Neuron (in vitro differentiated cells): ENCODE results near the gene INTS15.
A peak's percentile ranks its signal among the peaks of the same experiment; 100 is the strongest.

Source experiments
- H2AFZ ChIP-seq: one replicate; pipeline ENCODE4 v1.6.1; 2013; ENCODE audit warnings: low read depth, mild to moderate bottlenecking, inconsistent platforms, low read length, moderate library complexity
- H3K27me3 ChIP-seq: one replicate; pipeline ENCODE4 v1.6.1; 2013; ENCODE audit warnings: low read length; ENCODE audit not compliant: insufficient read depth
- H3K36me3 ChIP-seq: one replicate; pipeline ENCODE4 v1.6.1; 2013; ENCODE audit warnings: low read length; ENCODE audit not compliant: insufficient read depth
- H3K4me1 ChIP-seq: one replicate; pipeline ENCODE4 v1.6.1; 2013; ENCODE audit warnings: low read length; ENCODE audit not compliant: insufficient read depth
- H3K4me3 ChIP-seq: 2 replicates; pipeline ENCODE4 v1.5.1; 2013; ENCODE audit warnings: mild to moderate bottlenecking, low read length, moderate library complexity
- H3K9me3 ChIP-seq: one replicate; pipeline ENCODE4 v1.6.1; 2013; ENCODE audit warnings: low read length

The INTS15 gene

DNA sequence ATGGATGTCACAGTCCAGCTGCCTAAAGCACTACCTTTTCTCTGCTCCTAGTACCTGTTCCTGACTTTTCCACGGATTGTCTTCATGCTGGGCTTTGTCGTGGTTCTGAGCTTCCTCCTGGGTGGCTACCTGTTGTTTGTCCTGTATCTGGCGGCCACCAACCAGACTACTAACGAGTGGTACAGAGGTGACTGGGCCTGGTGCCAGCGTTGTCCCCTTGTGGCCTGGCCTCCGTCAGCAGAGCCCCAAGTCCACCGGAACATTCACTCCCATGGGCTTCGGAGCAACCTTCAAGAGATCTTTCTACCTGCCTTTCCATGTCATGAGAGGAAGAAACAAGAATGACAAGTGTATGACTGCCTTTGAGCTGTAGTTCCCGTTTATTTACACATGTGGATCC lies 1.3 kb upstream of the INTS15 start:
- H3K4me3 ChIP-seq, result no peak overlapping the region
- no peaks in the 10 kb centered on the region for H3K9me3 ChIP-seq
- no peak overlapping the region for H2AFZ ChIP-seq
- H3K27me3 ChIP-seq, result no peaks in the 10 kb centered on the region
- peaks cover 23% of the 10 kb centered on the region for H3K36me3 ChIP-seq
- peaks cover 10% of the 10 kb centered on the region for H3K4me1 ChIP-seq

DNA sequence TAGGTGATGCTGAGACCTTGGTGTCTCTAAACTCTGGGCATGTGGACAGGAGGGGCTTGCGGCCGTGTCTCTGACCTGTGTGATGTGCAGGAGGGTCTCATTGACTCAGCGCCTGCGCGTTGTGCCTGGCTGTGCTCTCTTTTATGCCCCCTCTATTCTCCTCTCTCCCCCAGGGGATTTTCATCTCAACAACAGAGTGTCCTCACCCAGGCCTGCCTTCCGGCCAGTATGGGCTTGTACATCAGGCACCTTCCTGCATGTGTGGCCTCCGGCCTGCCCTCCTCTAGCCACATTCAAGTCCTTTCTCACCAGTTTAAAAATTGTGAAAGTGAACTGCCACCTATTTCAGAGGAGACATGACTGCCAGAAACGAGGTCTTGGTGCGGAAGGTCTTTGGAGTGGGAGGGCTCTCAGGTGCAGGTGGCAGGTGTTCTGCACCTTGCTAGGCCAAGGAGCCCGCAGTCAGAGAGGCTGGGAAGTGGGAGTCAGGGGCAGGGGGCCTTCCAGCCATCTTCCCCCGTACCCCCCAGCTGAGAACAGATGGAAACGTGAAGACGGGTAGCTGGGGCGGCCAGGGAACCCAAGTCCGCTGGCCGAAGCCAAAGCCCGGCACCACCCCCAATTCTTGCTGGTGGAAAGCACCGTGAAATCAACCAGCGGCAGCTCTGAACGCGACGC lies 531 bp upstream of the INTS15 start:
- peak overlapping the region; percentile 70 for H2AFZ ChIP-seq
- H3K36me3 ChIP-seq, result peaks cover 30% of the 10 kb centered on the region
- H3K27me3 ChIP-seq, result no peaks in the 10 kb centered on the region
- H3K9me3 ChIP-seq, result no peaks in the 10 kb centered on the region
- H3K4me3 ChIP-seq, result peak overlapping the region; percentile 28
- H3K4me1 ChIP-seq, result peaks cover 10% of the 10 kb centered on the region

DNA sequence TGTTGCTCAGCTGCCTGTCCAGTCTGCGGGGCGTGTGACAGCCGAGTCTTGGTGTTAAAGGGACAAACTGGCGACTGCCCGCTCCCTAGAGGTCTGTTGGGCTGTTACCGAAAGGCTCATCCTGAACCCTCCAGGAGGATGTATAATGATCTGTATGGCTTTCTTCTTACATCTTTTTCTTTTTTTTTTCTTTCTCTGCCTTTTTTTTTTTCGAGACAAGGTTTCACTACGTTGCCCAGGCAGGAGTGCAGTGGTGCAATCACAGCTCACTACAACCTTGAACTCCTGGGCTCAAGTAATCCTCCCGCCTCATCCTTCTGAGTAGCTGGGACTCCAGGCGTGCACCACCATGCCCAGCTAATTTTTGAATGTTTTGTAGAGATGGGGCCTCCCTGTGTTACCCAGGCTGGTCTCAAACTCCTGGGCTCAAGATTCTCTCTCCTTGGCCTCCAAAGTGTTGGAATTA lies 857 bp downstream of the INTS15 start:
- Histone ChIP-seq H3K36me3 (peaks cover 38% of the 10 kb centered on the region), H3K27me3 (no peaks in the 10 kb centered on the region), H3K4me1 (peaks cover 10% of the 10 kb centered on the region), H3K9me3 (no peaks in the 10 kb centered on the region), H2AFZ (peak overlapping the region; percentile 90), H3K4me3 (peak overlapping the region; percentile 68)

DNA sequence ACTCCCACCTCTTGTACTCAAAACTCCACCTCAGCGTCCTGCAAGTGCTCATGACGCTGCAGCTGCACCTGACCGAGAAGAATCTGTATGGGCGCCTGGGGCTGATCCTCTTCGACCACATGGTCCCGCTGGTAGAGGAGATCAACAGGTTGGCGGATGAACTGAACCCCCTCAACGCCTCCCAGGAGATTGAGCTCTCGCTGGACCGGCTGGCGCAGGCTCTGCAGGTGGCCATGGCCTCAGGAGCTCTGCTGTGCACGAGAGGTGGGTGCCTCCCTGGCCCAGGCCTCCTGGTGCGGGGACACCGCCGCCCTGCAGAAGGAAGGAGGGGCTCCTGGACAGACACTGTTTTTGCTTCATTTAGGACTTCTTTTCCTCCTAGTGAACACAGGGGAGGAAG lies 10.3 kb downstream of the INTS15 start:
- peaks cover 72% of the 10 kb centered on the region for H3K36me3 ChIP-seq
- H3K9me3 ChIP-seq, result no peaks in the 10 kb centered on the region
- H3K4me1 ChIP-seq, result no peaks in the 10 kb centered on the region
- H3K4me3 ChIP-seq, result no peak overlapping the region
- no peaks in the 10 kb centered on the region for H3K27me3 ChIP-seq
- no peak overlapping the region for H2AFZ ChIP-seq

DNA sequence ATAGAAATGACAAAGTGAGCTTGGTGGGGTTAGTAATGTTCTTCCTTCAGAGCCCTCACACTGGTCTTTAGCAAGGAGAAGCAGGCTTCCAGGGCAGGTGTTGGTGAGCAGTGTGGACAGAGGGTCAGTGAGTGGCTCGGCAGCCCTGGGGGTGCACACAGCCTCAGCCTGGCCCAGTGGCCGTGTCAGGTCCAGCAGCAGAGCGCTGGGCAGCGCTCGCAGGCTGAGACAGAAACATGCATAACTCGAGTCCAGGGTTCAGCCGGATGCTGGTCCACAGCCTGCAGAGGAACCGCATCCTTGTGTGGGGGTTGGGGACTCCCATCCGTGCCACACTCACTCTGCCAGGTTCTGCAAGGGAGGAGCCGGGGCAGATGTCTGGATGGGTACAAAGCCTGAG lies 14.6 kb downstream of the INTS15 start:
- Histone ChIP-seq H3K36me3 (peaks cover 47% of the 10 kb centered on the region), H2AFZ (no peak overlapping the region), H3K4me1 (no peaks in the 10 kb centered on the region)

DNA sequence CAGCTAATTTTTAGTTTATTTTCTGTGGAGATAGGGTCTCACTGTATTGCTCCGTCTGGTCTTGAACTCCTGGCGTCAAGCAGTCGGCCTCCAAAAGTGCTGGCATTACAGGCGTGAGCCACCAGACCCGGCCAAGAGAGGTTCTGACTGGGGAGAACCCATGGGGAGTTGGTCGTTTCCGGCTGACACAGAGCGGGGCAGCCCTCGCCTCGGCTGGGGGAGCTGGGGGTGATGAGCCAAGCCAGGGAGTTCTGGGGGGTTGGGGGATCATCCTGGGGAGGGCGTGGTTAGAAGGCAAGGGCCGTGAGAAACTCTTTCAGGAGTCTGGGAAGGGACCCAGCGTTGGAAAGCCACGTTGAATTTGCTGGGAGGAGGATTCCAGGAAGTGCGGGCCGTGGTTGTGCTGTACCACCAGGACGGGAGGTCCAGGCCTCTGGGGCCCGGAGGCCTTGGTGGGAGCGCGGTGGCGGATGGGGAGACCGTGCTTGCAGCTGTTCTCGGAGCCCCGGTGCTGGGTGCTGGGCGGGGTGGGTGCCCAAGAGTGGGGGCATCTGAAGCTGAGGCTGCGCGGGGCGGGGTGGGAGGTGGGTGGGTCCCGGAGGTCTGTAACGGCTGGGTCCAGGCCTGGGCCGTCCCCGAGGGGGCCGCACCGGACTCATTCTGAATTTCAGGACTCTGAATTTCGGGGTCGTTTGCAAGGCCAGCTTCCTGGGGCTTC lies 17.2 kb downstream of the INTS15 start:
- Histone ChIP-seq H3K9me3 (no peaks in the 10 kb centered on the region), H2AFZ (no peak overlapping the region), H3K4me3 (no peak overlapping the region), H3K36me3 (peaks cover 30% of the 10 kb centered on the region), H3K4me1 (no peaks in the 10 kb centered on the region), H3K27me3 (no peaks in the 10 kb centered on the region)

More for the DNA sequence above, 14.6 kb downstream of the INTS15 start:
- Histone ChIP-seq H3K4me3 (no peak overlapping the region), H3K9me3 (no peaks in the 10 kb centered on the region), H3K27me3 (no peaks in the 10 kb centered on the region)

DNA sequence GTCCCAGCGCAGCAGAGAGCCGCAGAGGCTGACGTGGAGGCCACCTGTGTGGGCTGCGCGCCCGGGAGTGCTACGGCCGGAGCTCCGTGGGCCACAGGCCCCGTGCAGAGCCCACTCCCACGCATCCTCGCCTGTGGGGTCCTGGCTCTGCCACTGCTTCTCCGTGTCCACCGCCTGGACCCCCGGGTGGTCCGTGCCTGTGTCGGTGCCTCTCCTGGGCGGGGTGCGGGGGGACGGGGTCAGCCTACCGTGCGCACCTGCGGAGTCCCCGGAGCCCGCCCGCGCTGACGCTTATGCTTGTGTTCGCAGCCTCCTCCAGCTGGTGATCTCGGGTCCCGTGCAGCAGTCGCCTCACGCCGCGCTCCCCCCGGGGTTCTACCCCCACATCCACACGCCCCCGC lies 17.8 kb downstream of the INTS15 start:
- Histone ChIP-seq H3K36me3 (peaks cover 24% of the 10 kb centered on the region), H3K4me1 (no peaks in the 10 kb centered on the region), H3K9me3 (no peaks in the 10 kb centered on the region), H2AFZ (no peak overlapping the region), H3K4me3 (no peak overlapping the region), H3K27me3 (no peaks in the 10 kb centered on the region)

DNA sequence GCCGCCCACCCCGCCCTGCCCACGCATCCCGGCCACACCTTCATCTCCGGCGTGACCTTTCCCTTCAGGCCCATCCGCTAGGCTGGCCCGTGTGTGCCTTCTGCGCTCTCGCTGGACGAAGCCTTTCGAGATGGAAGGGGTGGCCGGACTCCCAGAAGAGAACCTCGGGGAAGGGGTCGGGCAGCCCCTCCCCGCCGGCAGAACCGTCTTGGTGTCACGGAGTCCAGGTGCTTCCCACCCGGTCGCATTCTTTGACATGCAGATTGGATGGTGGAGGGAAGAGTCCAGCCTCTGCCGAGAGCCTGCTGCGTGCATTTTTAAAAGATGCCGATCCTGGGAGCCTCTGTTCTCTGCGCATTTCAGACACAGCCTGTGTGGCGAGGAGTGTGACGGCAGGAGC lies 18.3 kb downstream of the INTS15 start:
- no peaks in the 10 kb centered on the region for H3K27me3 ChIP-seq
- no peak overlapping the region for H3K4me3 ChIP-seq
- peaks cover 22% of the 10 kb centered on the region for H3K36me3 ChIP-seq
- no peaks in the 10 kb centered on the region for H3K4me1 ChIP-seq
- no peaks in the 10 kb centered on the region for H3K9me3 ChIP-seq
- no peak overlapping the region for H2AFZ ChIP-seq

DNA sequence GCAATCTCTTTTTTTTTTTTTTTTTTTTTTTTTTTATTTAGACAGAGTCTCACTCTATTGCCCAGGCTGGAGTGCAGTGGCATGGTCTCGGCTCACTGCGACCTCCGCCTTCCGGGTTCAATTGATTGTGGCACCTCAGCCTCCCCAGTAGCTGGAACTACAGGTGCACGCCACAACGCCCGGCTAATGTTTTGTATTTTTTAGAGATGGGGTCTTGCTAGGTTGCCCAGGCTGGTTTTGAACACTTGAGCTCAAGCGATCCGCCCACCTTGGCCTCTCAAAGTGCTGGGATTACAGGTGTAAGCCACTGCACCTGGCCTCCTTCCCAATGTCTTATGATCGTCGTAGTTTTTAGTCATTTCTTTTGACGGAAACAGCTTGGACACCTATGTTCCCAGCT lies 19.0 kb downstream of the INTS15 start:
- H2AFZ ChIP-seq, result no peak overlapping the region
- no peaks in the 10 kb centered on the region for H3K9me3 ChIP-seq
- no peaks in the 10 kb centered on the region for H3K4me1 ChIP-seq
- H3K4me3 ChIP-seq, result no peak overlapping the region
- H3K36me3 ChIP-seq, result peaks cover 20% of the 10 kb centered on the region
- H3K27me3 ChIP-seq, result no peaks in the 10 kb centered on the region

DNA sequence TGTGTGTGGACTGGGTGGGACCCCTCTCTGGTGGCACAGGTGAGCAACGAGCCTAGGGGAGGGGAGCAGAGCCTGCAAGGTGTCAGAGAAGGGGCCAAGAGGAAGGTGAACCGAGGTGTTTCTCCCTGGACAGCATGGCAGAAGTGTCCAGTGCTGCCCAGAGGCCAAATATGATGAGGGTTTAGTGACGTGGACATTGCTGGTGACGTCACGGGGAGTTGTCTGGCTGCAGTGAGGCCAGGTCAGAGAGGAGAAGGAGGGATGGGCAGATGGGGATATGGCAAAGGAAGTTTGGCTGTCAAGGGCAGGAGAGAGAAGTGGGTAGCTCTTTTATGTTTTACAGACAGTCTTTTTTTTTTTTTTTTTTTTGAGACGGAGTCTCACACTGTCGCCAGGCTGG lies 23.0 kb downstream of the INTS15 start:
- H3K27me3 ChIP-seq, result no peaks in the 10 kb centered on the region
- H3K4me3 ChIP-seq, result no peak overlapping the region
- H3K4me1 ChIP-seq, result peaks cover 12% of the 10 kb centered on the region
- peaks cover 7% of the 10 kb centered on the region for H3K36me3 ChIP-seq
- no peaks in the 10 kb centered on the region for H3K9me3 ChIP-seq
- no peak overlapping the region for H2AFZ ChIP-seq

DNA sequence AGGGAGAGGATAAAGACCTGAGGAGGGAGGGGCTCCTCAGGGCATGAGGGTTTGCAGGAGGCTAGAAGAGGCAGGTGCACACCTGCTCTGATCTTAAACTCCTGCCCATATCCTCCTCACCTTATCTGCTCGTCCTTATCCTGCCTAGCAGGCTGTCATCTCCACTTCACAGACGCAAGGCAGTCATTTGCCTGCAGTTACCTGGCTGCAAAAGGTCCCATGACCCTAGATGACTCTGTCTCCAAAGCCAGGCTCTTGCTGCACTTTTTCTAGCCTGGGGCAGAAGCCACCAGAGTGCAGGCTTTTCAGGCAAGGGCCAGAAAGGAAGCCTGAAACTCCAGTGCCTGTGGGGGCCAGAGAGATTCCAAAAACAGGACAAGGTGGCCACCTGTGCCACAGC lies 23.9 kb downstream of the INTS15 start:
- no peak overlapping the region for H2AFZ ChIP-seq
- no peaks in the 10 kb centered on the region for H3K27me3 ChIP-seq
- H3K4me3 ChIP-seq, result no peak overlapping the region
- H3K9me3 ChIP-seq, result no peaks in the 10 kb centered on the region
- H3K36me3 ChIP-seq, result peaks cover 4% of the 10 kb centered on the region
- peaks cover 12% of the 10 kb centered on the region for H3K4me1 ChIP-seq

DNA sequence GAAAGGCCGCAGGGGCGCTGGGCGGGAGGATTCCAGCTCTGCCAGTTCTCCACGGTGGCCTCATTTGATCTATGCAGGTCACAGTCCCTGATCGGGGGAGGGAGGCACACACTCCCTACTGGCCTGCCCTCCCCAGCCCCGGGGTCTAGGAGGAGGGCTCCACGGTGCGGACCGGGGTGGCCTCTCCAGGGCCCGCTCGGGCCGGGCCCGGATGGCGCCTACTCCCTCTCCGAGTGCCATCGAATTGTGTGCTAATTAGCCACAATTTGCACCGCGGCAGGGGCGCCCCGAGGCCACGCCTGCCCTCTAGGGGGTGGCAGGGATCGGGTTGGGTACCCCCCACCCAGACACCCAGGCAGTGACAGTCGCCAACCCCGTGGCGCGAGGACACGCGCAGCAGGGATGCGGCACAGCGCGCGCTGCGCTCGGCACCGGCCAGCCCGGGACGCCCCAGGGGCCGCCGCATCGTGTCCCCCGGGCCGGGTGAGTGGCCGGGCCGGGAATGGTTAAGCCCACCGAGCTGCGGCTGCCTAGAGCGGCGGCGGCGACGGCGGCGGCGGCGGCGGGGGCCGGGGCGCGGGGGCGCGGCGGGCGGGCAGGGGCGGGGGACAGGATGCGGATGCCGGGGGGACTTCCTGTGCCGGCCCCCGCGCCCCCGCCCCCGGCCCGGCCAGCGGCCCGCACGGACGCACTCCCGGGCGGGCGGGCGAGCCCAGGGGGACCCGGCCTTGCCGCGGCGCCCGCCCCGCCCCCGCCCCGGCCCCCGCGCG lies 25.3 kb downstream of the INTS15 start, which contains the start of gene ZNF853:
TSS of gene ZNF853 (plus strand) at position 658 of the 770 bp plus-strand sequence. CDS start 565 bp downstream, outside the sequence.
- H3K4me1 ChIP-seq, result peaks cover 12% of the 10 kb centered on the region
- peak within 1 kb of the TSS; percentile 90 for H3K4me3 ChIP-seq
- no peaks in the 10 kb centered on the region for H3K27me3 ChIP-seq
- peak within 1 kb of the TSS; percentile 98 for H2AFZ ChIP-seq
- no peaks in the 10 kb centered on the region for H3K9me3 ChIP-seq
- H3K36me3 ChIP-seq, result peaks cover 10% of the 10 kb centered on the region
